Body of pancreas (tissue), 4 donors: ENCODE data around the gene PPDPF.

Experiments
- CTCF ChIP-seq, 7 experiments: fragments of 450-650 bp in 4 of 7; fragments of 200-600 bp in 3 of 7; sonication (generic) in 3 of 7; IDR thresholded peaks; one replicate each; pipeline ENCODE4 v1.5.1; 2016 to 2019; ENCODE audit warnings: antibody characterized with exemption in 7 of 7
- POLR2A ChIP-seq, 3 donors: fragments of 450-650 bp; IDR thresholded peaks; one replicate each; pipeline ENCODE4 v1.6.1; 2016; ENCODE audit warnings: antibody characterized with exemption in 3 of 3, mild to moderate bottlenecking in 2 of 3

GRCh38 chr20:63531686-63532448, 11.3 kb downstream of the PPDPF start:
- no peak for TF ChIP-seq CTCF (IDR thresholded peaks at IDR 0.05)
- TF ChIP-seq POLR2A (IDR thresholded peaks at IDR 0.05) = no peak
